Left ventricle myocardium inferior (tissue), 1 donor: ENCODE results near the gene NCOA7. TPM values are rescaled to one million over a fixed set of nuclear protein-coding genes. Genes with fewer than 3 reads are reported as not detected.

ENCODE experiments used
- DNase-seq: peaks from one replicate; pipeline ENCODE4 v3.0.0-alpha.2; 2020
- H3K27ac ChIP-seq: fragments of 200-600 bp; replicated peaks from 2 replicates; pipeline ENCODE4 v1.8.0; 2021
- H3K27me3 ChIP-seq: fragments of 200-600 bp; 2 replicates; pipeline ENCODE4 v1.8.0; 2021; ENCODE audit warnings: low read depth
- H3K36me3 ChIP-seq: fragments of 200-600 bp; 2 replicates; pipeline ENCODE4 v1.8.0; 2021
- H3K4me1 ChIP-seq: fragments of 200-600 bp; 2 replicates; pipeline ENCODE4 v1.8.0; 2021
- H3K4me3 ChIP-seq: fragments of 200-600 bp; 2 replicates; pipeline ENCODE4 v1.8.0; 2021; ENCODE audit warnings: mild to moderate bottlenecking, moderate library complexity
- H3K9me3 ChIP-seq: fragments of 200-600 bp; replicated peaks from 2 replicates; pipeline ENCODE4 v1.8.0; 2021
- CTCF ChIP-seq: fragments of 200-600 bp; IDR thresholded peaks from 2 replicates; pipeline ENCODE4 v1.8.0; 2021; ENCODE audit warnings: antibody characterized with exemption, mild to moderate bottlenecking, borderline replicate concordance
- intact Hi-C: fragments of 100-400 bp; cut with micrococcal nuclease; formaldehyde crosslinking; loops from one replicate; pipeline ENCODE4 v1.11.0; 2022
- total RNA-seq: library from RNA; stranded (reverse); fragmentation: NEBNext Ultra II Directional; extraction: Animal tissue kit (Norgen Biotek cat#: 25700); gene quantifications from one replicate; pipeline ENCODE4 v1.2.1, GENCODE V29; 2021
- donor health status: DM: no; HTN: yes; CAD: no; lungs with severe emphysema.

NCOA7 gene
- total RNA-seq, 1 donor from 2014 or later = 10.3 TPM

- Histone ChIP-seq H3K27me3 (no peaks in the 10 kb centered on the region), H3K9me3 (no peaks in the 10 kb centered on the region), H3K36me3 (peaks cover 36% of the 10 kb centered on the region), H3K4me1 (peaks cover under 1% of the 10 kb centered on the region), H3K27ac (no peak overlapping the region), H3K4me3 (no peak overlapping the region)
- no peak for TF ChIP-seq CTCF
- no peak for DNase-seq
- intact Hi-C loops = no loop called here
These were observed 122.4 kb downstream of the NCOA7 start for GRCh38 chr6:125913145-125913544.

GRCh38 chr6:125913864-125914351, 123.1 kb downstream of the NCOA7 start:
- Histone ChIP-seq H3K4me3 (no peak overlapping the region), H3K9me3 (no peaks in the 10 kb centered on the region), H3K27ac (no peak overlapping the region), H3K36me3 (peaks cover 31% of the 10 kb centered on the region), H3K4me1 (peaks cover 7% of the 10 kb centered on the region), H3K27me3 (no peaks in the 10 kb centered on the region)
- no peak for DNase-seq
- no peak for TF ChIP-seq CTCF
- intact Hi-C loops = no loop called here

- no peak for DNase-seq
- intact Hi-C loops = no loop called here
- Histone ChIP-seq H3K36me3 (peaks cover 50% of the 10 kb centered on the region), H3K9me3 (no peaks in the 10 kb centered on the region), H3K4me1 (peaks cover 14% of the 10 kb centered on the region), H3K4me3 (no peak overlapping the region), H3K27me3 (no peaks in the 10 kb centered on the region), H3K27ac (peak overlapping the region; percentile 72)
- no peak for TF ChIP-seq CTCF
These were observed 127.5 kb downstream of the NCOA7 start for GRCh38 chr6:125918230-125918629.

GRCh38 chr6:125918681-125919566, 128.2 kb downstream of the NCOA7 start:
- no peak for DNase-seq
- Histone ChIP-seq H3K27me3 (no peaks in the 10 kb centered on the region), H3K27ac (peak overlapping the region; percentile 72), H3K36me3 (peaks cover 57% of the 10 kb centered on the region), H3K4me3 (peak overlapping the region; percentile 44), H3K9me3 (no peaks in the 10 kb centered on the region), H3K4me1 (peaks cover 16% of the 10 kb centered on the region)
- intact Hi-C loops = no loop called here
- no peak for TF ChIP-seq CTCF

DNA sequence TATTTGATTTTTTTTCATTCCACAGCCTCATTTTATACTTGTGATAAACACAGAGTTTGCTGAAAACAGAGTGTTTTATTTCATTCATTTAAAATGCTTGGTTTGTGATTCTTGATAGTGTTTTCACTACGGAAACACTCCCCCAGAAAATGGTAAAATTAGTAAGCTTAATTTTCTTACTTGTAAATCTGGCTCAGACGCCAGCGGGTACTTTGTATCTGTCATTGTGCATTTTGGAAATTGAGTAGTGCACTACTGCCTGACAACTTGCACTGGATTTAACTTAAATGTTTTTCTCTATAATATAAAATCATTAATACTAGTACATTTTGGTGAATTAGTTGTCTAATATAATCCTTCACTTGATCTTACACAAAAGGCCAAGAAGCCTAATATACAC, 128.9 kb downstream of the NCOA7 start:
- intact Hi-C loops = no loop called here
- Histone ChIP-seq H3K9me3 (no peaks in the 10 kb centered on the region), H3K27me3 (no peaks in the 10 kb centered on the region), H3K4me1 (peaks cover 23% of the 10 kb centered on the region), H3K27ac (peak overlapping the region; percentile 72), H3K36me3 (peaks cover 62% of the 10 kb centered on the region), H3K4me3 (peak overlapping the region; percentile 44)
- DNase-seq = no peak
- no peak for TF ChIP-seq CTCF
